AG04450 (cell line): Measurements from ENCODE around the gene ZNF462. TPM values are rescaled to one million over a fixed set of nuclear protein-coding genes. Genes with fewer than 3 reads are reported as not detected.

Source experiments
- CTCF ChIA-PET: fragments of 300-600, 350-600 bp; formaldehyde crosslinking; extraction: SDS; loops from one replicate; lab custom pipeline; 2022; ENCODE audit warnings: antibody characterized with exemption, inconsistent platforms; lab: Charles Lee
- POLR2A ChIA-PET: fragments of 350-600 bp; formaldehyde crosslinking; extraction: SDS; loops from one replicate; lab custom pipeline; 2021; ENCODE audit warnings: antibody characterized with exemption, inconsistent platforms; lab: Yijun Ruan, JAX
- DNase-seq: peaks from one replicate; pipeline ENCODE4 v3.0.0-alpha.2; 2011; ENCODE audit warnings: low read depth, low spot score
- H3K27ac ChIP-seq: one replicate; pipeline ENCODE4 v1.5.1; 2012; ENCODE audit warnings: low read depth, low read length, control low read depth
- H3K27me3 ChIP-seq: one replicate; pipeline ENCODE4 v1.6.0; 2012; ENCODE audit warnings: low read length; ENCODE audit not compliant: control insufficient read depth, insufficient read depth
- H3K4me3 ChIP-seq: 2 replicates; pipeline ENCODE4 v1.5.1; 2011; ENCODE audit warnings: mild to moderate bottlenecking, low read depth, low read length, control low read depth
- H3K9me3 ChIP-seq: 2 replicates; pipeline ENCODE4 v1.5.1; 2012; ENCODE audit warnings: low read length; ENCODE audit not compliant: control insufficient read depth, insufficient read depth
- CTCF ChIP-seq: IDR thresholded peaks from 2 replicates; pipeline ENCODE4 v1.5.1; 2011; ENCODE audit warnings: low read depth, low read length, control low read depth, inconsistent platforms
- polyA plus RNA-seq: library from polyadenylated mRNA; depleted of rRNA; stranded (reverse); fragments of >200 nt; gene quantifications from 2 replicates; pipeline ENCODE4 v1.2.3, GENCODE V29; 2011
- small RNA-seq: library from RNA; depleted of rRNA; stranded (forward); fragments of <200 nt; gene quantifications from one replicate; pipeline ENCODE3, GENCODE V24; 2012; ENCODE audit warnings: low read depth; ENCODE audit not compliant: insufficient read length

The ZNF462 gene
- polyA plus RNA-seq, 1 experiment, result 7.5 TPM

- no peak for TF ChIP-seq CTCF
- CTCF ChIA-PET, result interaction anchor here (0.5 kb wide), 1 partner anchor 11 kb away, joined by 8 read pairs; no protein-coding TSS in a partner anchor
These were observed 188.4 kb downstream of the ZNF462 start for GRCh38 chr9:107051392-107051791.

DNA sequence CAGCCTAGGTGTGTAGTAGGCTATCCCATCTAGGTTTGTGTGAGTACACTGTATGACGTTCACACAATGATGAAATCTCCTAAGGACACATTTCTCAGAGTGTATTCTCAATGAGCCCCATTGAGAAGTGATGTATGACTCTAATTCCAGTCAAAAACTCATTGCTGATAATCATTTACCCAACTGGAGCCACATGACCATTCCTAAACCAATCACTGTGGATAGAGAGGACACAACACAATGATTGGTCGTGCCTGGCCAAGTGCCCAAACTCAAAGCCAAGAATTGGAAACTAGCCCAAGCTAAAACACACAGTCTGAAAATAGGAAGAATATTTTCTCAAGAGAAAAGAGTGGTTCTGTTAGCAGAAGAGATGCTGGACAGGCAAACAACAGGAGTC lies 191.2 kb downstream of the ZNF462 start:
- H3K4me3 ChIP-seq, result no peak overlapping the region
- ChIA-PET CTCF (no interaction called here), POLR2A (no interaction called here)
- no peak for DNase-seq
- no peak for TF ChIP-seq CTCF
- H3K27me3 ChIP-seq, result peaks cover 7% of the 10 kb centered on the region
- H3K9me3 ChIP-seq, result no peaks in the 10 kb centered on the region
- no peak overlapping the region for H3K27ac ChIP-seq

More at GRCh38 chr9:107051392-107051791, 188.4 kb downstream of the ZNF462 start:
- Histone ChIP-seq H3K9me3 (no peaks in the 10 kb centered on the region), H3K27me3 (peaks cover 23% of the 10 kb centered on the region), H3K27ac (no peak overlapping the region), H3K4me3 (no peak overlapping the region)
- POLR2A ChIA-PET, result no interaction called here
- DNase-seq, result no peak

- TF ChIP-seq CTCF, result no peak
- no peaks in the 10 kb centered on the region for H3K9me3 ChIP-seq
- POLR2A ChIA-PET, result no interaction called here
- CTCF ChIA-PET, result no interaction called here
- no peaks in the 10 kb centered on the region for H3K27me3 ChIP-seq
- H3K4me3 ChIP-seq, result no peak overlapping the region
- no peak for DNase-seq
- no peak overlapping the region for H3K27ac ChIP-seq
These were observed 196.3 kb downstream of the ZNF462 start for GRCh38 chr9:107059220-107059619.

DNA sequence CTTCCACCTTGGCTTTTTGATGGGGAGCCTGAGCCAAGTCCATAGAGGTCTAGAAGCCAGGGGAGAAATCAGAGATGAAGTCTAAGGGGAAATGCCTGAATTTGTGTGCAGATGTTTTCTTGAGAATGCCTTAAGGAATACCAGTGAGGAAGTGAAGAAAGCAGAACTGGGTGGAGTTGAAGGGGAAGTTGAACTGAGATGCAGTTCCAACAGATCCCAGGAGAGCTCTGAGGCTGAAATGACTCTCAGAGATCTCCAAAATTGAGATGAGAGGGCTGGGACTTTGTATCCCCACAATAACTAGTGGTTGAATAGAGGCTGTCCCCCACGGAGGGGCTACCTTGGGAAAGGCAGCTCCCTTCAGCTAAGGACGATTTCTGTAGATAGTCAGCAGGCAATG lies 197.1 kb downstream of the ZNF462 start:
- Histone ChIP-seq H3K4me3 (no peak overlapping the region), H3K27ac (no peak overlapping the region), H3K9me3 (no peaks in the 10 kb centered on the region), H3K27me3 (peaks cover under 1% of the 10 kb centered on the region)
- TF ChIP-seq CTCF, result no peak
- ChIA-PET CTCF (no interaction called here), POLR2A (no interaction called here)
- DNase-seq, result no peak

Small RNA genes within 50 kb of the gene (small RNA-seq; reads per million reads assigned to genes)
- not detected for gene RNA5SP292
